Measurements from ENCODE around the gene WDFY2.

Gene WDFY2

GRCh38 chr13:51599444-51600176 is 15.3 kb downstream of the WDFY2 start:
- in situ Hi-C loops (cut with MboI; ENCODE audit: low sequenced_read_pairs) = no loop called here

GRCh38 chr13:51600703-51601102 is 16.4 kb downstream of the WDFY2 start:
- in situ Hi-C loops (cut with MboI; ENCODE audit: low sequenced_read_pairs) = no loop called here

- in situ Hi-C loops (cut with MboI; ENCODE audit: low sequenced_read_pairs) = no loop called here
Observed at GRCh38 chr13:51601601-51602565, 17.6 kb downstream of the WDFY2 start.

- in situ Hi-C loops (cut with MboI; ENCODE audit: low sequenced_read_pairs) = no loop called here
Observed at GRCh38 chr13:51603716-51604115, 19.5 kb downstream of the WDFY2 start.

GRCh38 chr13:51605698-51606097 is 21.4 kb downstream of the WDFY2 start:
- in situ Hi-C loops (cut with MboI; ENCODE audit: low sequenced_read_pairs) = no loop called here

- in situ Hi-C loops (cut with MboI; ENCODE audit: low sequenced_read_pairs) = no loop called here
Observed at GRCh38 chr13:51607165-51607564, 22.9 kb downstream of the WDFY2 start.

- in situ Hi-C loops (cut with MboI; ENCODE audit: low sequenced_read_pairs) = no loop called here
Observed at GRCh38 chr13:51608857-51609406, 24.7 kb downstream of the WDFY2 start.

- in situ Hi-C loops (cut with MboI; ENCODE audit: low sequenced_read_pairs) = no loop called here
Observed at GRCh38 chr13:51612867-51613266, 28.6 kb downstream of the WDFY2 start.

- in situ Hi-C loops (cut with MboI; ENCODE audit: low sequenced_read_pairs) = no loop called here
Observed at GRCh38 chr13:51613535-51613934, 29.3 kb downstream of the WDFY2 start.

GRCh38 chr13:51614350-51614786 is 30.1 kb downstream of the WDFY2 start:
- in situ Hi-C loops (cut with MboI; ENCODE audit: low sequenced_read_pairs) = no loop called here

- in situ Hi-C loops (cut with MboI; ENCODE audit: low sequenced_read_pairs) = no loop called here
Observed at GRCh38 chr13:51618626-51619025, 34.4 kb downstream of the WDFY2 start.

GRCh38 chr13:51619614-51620013 is 35.4 kb downstream of the WDFY2 start:
- in situ Hi-C loops (cut with MboI; ENCODE audit: low sequenced_read_pairs) = no loop called here

- in situ Hi-C loops (cut with MboI; ENCODE audit: low sequenced_read_pairs) = no loop called here
Observed at GRCh38 chr13:51620165-51620983, 36.1 kb downstream of the WDFY2 start.

GRCh38 chr13:51621602-51622001 is 37.3 kb downstream of the WDFY2 start:
- in situ Hi-C loops (cut with MboI; ENCODE audit: low sequenced_read_pairs) = no loop called here

- in situ Hi-C loops (cut with MboI; ENCODE audit: low sequenced_read_pairs) = no loop called here
Observed at GRCh38 chr13:51623473-51623872, 39.2 kb downstream of the WDFY2 start.

- in situ Hi-C loops (cut with MboI; ENCODE audit: low sequenced_read_pairs) = no loop called here
Observed at GRCh38 chr13:51624207-51624606, 39.9 kb downstream of the WDFY2 start.

- in situ Hi-C loops (cut with MboI; ENCODE audit: low sequenced_read_pairs) = no loop called here
Observed at GRCh38 chr13:51624695-51625345, 40.6 kb downstream of the WDFY2 start.

GRCh38 chr13:51625555-51626345 is 41.5 kb downstream of the WDFY2 start:
- in situ Hi-C loops (cut with MboI; ENCODE audit: low sequenced_read_pairs) = no loop called here

- in situ Hi-C loops (cut with MboI; ENCODE audit: low sequenced_read_pairs) = no loop called here
Observed at GRCh38 chr13:51626749-51627148, 42.5 kb downstream of the WDFY2 start.

Data from hTERT RPE-1 (cell line).